Right ventricle myocardium superior (tissue), 1 donor: ENCODE results near the gene SIL1. TPM values are rescaled to one million over a fixed set of nuclear protein-coding genes. Genes with fewer than 3 reads are reported as not detected.

Experiments
- ATAC-seq: fragments of 200-7000 bp; cut with Tn5 transposase; one replicate; pipeline ENCODE4 v1.9.1; 2020; ENCODE audit warnings: mild to moderate bottlenecking; ENCODE audit not compliant: poor library complexity
- DNase-seq: peaks from one replicate; pipeline ENCODE4 v3.0.0-alpha.2; 2020
- intact Hi-C: fragments of 100-400 bp; cut with DNase I; formaldehyde crosslinking; loops from one replicate; pipeline ENCODE4 v1.11.2; 2022
- total RNA-seq: library from RNA; stranded (reverse); fragmentation: NEBNext Ultra II Directional; extraction: Animal tissue kit (Norgen Biotek cat#: 25700); gene quantifications from one replicate; pipeline ENCODE4 v1.2.1, GENCODE V29; 2021
- donor health status: DM: no; HTN: yes; CAD: no; lungs with severe emphysema.

SIL1 gene
- total RNA-seq, 1 donor from 2014 or later = 42.1 TPM

DNA sequence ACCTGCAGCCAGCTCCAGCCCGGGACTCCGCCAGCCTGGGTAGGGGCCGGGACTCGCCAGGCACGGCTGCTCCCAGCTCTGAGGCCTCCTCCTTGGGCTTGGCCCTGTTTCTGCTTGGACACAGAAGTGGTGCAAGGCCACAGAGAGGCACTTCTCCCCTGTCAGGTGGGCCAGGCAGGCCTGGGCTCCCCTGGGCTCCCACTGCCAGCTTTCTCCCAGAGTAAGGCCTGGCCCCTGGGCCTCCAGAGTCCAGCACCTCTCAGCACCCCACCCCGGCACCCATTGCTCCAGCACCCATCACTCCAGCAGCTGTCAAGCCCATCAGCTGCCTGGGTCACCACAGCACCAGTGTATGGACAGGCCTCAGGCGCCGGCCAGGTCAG, 251.9 kb downstream of the SIL1 start:
- intact Hi-C loops = no loop called here
- ATAC-seq (no peak), DNase-seq (no peak)

DNA sequence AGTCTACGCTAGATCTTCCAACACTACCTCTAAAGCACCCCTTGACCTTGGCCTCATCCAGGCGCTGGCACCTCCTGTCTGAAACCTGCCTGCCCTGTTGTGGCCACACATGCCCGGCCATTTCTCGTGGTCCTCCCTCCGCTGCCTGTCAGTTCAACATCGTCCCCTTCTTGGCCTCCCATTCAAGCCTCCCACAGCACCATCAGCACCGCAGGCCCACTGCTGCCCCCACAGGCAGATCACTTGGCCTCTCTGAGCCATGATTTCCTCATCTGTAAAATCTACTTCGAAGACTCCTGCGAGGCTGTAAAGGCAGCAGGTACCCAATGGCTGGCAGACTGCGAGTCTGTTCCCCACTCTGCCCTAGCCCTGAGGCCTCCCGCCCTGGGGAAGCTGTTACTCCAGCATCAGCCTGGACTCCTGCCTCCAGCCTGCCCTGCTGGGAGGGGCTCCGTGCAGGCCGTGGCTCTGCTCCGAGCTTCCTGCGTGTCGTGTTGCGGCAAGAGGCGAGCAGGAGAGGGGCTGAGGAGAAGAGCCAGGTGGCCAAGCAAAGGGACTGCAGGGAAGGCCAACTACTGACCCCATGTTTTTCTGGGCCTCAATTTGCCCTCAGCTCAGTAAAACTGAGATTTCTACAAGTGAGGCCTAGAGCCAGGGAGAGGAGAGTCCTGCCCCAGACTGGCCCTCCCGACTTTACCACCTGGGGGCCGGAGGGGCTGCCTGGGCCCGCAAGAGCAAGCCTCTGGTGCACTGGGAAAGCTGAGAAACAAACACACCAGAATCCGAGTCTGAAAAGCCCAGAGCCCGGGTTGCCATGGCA, 252.5 kb downstream of the SIL1 start:
- intact Hi-C loops = no loop called here
- ATAC-seq (no peak), DNase-seq (no peak)

DNA sequence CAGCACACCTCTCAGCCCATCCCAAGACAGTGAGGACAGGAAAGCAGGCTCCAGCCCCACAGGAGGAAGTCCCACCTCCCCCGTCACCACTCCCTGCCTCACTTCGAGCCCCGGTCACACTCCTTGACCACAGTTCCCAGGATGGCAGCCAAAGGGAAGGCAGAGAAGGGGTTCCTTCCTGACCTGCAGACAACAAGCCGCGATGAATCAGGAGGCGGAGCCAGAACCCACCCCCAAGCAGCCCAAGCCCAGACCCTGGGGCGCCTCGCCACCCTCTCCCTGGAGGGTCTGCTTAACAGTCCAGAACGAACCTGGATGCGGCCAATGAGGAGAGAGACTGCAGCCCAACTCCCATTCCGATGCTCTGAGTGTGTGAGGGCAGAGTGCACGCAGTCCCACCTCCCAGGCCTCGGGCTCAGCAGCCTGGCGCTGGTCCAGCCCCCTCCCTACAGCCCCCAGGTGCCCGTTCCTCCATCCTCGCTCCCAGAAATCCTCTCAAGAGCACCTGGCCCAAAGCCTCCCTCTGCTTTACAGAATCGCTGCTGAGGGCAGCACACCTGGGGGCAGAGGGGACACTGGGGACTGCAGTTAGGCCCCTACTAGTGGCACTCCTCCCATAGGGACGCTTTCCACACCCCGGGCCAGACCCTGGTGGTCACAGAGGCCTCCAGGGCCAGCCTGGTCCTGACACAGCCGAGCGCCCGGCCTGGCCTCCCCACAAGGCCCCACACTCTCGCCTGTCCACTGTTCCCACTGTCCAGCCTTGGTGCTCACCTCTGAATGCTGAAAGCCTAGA, 253.4 kb downstream of the SIL1 start:
- ATAC-seq (no peak), DNase-seq (no peak)
- intact Hi-C loops = no loop called here

DNA sequence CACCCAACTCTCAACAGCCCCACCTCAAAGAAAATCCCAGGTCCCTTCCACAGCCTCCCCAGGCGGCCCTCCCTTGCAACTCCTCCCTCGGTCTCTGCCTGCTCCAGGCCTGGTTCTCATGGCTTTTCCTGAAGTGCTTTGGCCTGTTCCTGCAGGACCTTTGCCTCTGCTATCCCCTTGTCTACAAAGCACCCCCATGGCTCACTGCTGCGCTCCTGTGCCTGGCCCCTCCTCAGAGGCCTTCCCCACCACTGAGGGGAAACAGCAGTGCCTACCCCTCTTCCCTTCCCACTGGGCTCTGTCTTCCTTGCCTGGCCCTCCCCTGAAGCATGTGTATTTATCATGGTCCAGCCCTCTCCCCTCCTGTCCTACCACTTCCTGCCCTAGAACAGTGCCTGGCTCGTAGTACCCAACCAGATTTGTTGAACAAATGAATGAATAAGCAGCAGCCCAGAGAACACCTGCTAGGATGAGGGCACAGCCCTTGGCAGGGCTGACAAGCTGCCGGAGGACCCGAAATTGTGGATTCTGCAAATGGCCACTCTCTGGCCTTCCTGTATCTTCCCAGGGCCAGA, 254.5 kb downstream of the SIL1 start:
- intact Hi-C loops = no loop called here
- ATAC-seq (no peak), DNase-seq (no peak)

DNA sequence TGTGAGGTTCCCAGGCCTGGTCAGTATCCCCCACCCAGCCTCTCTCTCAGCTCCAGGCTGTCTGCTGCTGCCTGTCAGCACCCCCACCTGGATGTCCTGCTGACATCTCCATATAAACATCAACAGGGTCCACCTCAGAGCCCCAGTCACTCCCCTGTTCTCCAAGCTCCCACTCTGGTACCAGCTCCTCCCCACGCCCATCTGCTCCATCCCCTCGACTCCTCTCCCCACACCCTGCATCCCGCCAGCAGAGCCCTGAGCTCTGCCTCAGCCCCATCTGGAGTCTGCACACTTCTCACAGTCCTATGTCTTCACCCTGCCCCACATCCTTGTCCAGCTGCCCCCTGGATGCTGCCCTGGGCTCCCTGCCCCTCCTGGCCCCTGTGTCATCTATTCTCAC, 255.3 kb downstream of the SIL1 start:
- DNase-seq (no peak), ATAC-seq (no peak)
- intact Hi-C loops = no loop called here

DNA sequence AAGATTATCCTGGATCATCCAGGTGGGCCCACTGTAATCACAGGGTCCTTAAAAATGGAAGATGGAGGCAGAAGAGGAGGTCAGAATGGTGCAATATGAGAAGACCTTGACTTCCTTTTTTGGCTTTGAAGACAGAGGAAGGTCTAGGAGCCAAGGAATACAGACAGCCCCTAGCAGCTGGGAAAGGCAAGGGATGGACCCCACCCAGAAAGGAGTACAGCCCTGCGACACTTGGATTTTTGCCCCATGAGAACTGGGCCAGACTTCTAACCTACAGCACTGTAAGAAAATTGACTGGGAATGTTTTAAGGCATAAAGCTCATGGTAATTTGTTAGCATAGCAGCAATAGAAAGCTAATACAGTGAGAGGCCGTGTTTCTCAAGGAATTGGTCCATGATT, 256.1 kb downstream of the SIL1 start:
- ATAC-seq = no peak
- DNase-seq = no peak
- intact Hi-C loops = no loop called here

DNA sequence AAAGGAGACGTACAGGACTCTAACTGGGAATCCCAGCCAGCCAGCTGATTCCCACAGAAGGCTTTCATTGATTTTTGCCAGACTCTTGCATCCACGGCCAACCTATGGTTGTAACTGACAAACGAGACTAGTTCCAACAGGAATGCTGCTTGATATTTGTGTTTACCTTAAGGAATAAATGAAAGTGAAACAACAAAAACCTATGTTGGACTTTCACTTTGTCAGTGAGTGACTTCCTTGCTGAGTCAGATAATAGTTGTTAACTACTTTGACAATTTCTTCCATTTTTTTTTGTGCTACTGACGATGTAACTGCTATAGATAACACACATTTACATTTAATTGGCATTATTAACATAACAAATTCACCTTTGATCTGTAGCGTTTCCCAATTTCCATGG, 259.6 kb downstream of the SIL1 start:
- intact Hi-C loops = no loop called here
- DNase-seq (no peak), ATAC-seq (no peak)

DNA sequence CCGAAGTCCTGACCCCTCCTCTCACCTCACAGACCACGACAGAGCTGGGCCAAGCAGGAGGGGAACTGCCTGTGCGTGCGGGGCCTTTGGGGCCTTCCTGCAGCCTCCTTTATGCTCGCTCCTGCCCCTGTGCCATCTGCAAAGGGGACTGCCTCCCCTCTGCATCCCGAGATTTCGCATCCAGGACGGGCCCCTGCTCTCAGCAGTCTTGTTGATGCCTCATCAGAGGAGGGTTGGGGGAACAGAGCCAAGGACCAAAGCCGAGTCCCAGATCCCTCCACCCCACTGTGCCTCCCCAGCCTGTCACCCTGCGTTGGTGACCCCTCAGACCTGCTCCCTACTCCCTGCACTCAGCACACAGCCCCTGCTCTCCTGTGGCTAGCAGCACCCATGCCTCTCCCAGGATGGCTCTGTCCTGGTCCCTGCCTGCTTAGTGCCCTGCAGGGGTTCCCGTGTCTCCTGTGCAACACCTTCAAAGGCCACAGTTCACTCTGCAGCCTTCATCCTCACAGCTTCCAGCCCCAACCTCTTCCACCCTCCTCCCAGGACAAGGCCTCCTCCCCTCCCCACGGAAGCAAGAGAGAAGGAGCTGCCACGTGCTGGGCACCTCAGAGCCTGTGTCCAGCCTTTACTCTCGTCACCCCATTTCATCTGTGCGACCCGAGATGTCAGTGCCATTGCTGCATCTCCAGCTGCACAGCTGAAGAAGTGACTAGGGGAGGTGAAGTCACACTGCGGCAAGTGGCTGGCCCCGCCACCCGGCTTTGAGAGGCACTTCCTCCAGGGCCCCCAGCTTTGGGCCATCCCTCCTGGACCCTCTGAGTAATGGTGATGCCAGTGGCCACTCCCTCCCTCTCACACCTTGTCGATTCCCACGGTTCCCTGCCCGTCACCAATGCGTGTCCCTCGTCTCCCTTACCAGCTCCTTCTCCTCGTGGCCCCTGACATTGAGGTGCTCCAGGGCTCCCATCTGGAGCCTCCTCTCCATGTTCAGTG, 260.5 kb downstream of the SIL1 start:
- intact Hi-C loops = no loop called here
- no peak for DNase-seq

DNA sequence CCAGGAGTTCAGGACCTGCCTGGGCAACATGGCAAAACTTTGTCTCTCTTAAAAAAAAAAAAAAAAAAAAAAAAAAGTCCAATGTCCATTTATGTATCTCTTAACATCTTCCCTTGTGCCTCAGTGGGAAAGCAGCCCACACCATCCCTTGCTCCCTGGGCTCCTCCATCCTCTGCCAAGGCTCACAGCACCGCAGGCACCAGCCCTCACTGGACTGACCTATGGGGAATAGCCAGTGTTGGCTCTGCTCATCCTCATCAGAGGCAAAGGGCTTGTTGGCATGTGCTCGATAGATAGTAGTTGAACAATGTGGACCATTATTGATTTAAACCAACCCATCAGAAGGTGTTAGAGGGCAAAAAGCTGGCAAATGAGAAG, 261.2 kb downstream of the SIL1 start:
- intact Hi-C loops = no loop called here
- no peak for DNase-seq
- peak; percentile 26 for ATAC-seq

More for the DNA sequence above, 260.5 kb downstream of the SIL1 start:
- ATAC-seq = peak; percentile 17

DNA sequence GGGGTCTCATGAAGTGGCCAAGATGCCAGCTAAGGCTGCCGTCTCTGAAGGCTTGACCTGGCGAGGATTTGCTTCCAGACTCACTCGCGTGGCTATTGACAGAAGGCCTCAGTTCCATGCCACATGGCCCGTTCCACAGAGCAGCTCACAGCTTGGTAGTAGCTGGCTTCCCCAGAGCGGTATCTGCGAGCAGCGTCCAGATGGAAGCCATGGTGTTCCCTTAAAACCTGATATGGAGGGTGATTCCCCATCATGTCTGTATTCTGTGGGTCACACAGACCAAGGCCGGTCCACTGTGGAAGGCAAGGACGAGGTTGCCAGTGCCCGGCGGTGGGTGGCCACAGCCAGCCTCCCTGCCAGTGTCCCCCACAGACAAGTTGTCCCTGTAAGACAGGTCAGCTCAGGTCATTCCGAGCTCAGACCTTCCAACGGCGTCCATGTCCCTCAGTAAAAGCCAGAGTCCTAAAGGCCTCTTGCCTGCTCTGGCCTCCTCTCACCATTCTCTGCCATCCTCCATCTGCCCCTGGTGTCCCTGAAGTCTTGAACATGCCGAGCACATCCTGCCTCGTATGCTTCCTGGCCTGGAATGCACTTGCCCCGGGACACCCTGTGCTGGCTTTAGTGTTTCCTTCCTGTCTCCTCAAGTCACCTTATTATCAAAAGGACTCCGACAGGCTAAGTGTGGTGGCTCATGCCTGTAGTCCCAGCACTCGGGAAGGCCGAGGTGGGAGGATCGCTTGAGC, 261.8 kb downstream of the SIL1 start:
- intact Hi-C loops = no loop called here
- ATAC-seq = peak; percentile 51
- no peak for DNase-seq

DNA sequence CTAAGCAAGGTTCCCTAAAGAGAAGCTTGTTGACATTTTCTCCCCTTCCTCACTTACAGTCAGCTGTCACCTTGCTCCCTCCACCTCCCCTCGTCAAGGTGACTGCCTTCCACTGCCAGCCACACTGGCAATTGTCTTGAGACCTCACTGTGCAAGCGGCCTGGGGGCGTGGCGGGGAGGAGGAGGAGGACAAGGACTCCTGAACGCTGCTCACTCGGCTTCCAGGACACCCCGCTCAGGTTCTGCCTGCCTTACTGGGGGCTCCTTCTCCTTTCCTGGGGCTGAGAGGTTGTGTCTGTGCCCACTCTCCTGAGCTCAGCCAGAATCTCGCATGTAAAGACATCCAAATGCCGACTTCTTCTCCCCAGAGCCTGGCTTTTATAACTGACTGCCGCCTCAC, 262.7 kb downstream of the SIL1 start:
- intact Hi-C loops = no loop called here
- DNase-seq (no peak), ATAC-seq (no peak)

DNA sequence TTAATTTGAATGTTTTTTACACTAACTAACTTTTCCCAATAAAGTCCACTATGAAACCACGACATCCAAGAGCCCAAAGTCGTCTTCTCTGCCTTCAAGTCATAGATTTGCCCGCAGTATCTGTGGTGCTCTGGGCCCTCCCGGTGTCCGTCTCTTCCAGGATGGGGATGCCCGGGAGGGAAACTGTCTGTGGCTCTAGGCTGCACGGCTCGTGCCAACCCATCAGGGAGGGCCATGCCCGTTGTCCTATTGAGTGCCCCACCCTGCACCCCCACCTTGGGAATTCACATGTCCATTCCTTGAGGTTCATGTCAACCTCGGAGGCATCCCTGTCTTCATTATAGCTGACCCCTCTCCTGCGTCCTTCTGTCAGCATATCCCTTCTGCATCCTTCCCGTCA, 263.2 kb downstream of the SIL1 start:
- intact Hi-C loops = no loop called here
- no peak for DNase-seq

DNA sequence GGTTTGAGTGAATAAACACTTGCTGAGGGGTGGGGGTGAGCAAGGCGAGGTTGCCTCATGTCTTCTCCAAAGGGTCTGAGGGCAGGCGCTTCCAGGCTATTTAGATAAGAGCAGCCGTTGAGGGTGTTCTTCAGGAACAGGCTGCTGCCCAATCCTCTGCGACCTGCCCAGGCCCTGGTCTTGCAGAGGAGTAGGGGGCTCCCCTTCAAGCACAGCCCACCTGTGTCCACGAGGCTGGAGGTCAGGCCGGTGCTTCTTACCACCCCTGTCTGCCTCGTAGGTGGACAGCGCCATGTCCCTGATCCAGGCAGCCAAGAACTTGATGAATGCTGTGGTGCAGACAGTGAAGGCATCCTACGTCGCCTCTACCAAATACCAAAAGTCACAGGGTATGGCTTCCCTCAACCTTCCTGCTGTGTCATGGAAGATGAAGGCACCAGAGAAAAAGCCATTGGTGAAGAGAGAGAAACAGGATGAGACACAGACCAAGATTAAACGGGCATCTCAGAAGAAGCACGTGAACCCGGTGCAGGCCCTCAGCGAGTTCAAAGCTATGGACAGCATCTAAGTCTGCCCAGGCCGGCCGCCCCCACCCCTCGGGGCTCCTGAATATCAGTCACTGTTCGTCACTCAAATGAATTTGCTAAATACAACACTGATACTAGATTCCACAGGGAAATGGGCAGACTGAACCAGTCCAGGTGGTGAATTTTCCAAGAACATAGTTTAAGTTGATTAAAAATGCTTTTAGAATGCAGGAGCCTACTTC, 264.5 kb downstream of the SIL1 start:
- no peak for ATAC-seq
- intact Hi-C loops = no loop called here
- DNase-seq = no peak

More for the DNA sequence above, 263.2 kb downstream of the SIL1 start:
- no peak for ATAC-seq

DNA sequence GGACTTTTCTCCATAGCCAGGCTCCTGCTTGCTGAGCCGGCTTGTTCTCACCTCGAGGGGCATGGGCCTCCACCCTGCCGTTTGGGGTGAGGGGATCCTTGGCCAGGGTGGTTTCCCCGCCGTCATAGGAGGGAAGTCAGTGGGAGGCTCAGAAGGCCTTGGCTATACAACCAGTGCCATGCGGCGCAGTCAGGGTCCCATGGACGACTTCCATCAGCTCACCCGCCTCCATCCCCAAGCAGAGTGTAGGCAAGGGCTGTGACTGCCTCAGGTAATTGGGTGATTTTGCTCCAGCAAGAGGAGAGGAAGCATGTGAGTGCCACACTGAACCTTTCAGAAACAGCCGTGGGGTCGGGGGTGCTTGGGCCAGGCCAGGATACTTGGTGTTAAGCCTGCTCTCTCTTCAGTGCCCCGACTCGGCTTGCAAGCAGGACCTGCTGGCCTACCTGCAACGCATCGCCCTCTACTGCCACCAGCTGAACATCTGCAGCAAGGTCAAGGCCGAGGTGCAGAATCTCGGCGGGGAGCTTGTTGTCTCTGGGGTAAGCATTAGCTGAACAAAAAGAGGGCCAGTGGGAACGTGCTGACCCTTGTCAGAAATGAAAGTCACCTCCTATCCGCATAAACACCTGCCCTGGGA, 265.9 kb downstream of the SIL1 start:
- DNase-seq = no peak
- no peak for ATAC-seq
- intact Hi-C loops = no loop called here

DNA sequence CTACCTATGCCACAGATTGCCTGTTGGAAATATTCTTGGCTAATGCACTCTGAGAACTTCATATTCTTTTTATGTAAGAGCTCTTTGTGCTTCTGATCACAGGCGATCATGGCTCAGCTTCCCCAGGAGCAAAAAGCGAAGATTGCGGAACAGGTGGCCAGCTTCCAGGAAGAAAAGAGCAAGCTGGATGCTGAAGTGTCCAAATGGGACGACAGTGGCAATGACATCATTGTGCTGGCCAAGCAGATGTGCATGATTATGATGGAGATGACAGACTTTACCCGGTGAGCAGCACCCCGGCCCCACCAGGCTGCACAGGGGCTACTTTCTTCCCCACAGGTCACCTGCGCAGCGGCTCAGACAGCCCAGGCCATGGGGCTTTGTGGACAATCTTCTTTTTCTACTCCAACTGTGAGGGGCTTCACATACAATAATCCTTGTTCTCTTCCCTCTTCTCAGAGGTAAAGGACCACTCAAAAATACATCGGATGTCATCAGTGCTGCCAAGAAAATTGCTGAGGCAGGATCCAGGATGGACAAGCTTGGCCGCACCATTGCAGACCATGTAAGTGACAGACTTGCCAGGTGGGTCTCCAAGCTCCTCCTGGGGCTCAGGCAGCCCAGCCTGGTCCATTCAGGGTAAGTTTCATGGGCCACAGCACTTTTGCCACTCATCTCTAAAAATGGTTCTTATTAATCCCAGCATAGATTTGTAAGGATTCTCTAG, 267.6 kb downstream of the SIL1 start:
- ATAC-seq = no peak
- intact Hi-C loops = no loop called here
- no peak for DNase-seq

DNA sequence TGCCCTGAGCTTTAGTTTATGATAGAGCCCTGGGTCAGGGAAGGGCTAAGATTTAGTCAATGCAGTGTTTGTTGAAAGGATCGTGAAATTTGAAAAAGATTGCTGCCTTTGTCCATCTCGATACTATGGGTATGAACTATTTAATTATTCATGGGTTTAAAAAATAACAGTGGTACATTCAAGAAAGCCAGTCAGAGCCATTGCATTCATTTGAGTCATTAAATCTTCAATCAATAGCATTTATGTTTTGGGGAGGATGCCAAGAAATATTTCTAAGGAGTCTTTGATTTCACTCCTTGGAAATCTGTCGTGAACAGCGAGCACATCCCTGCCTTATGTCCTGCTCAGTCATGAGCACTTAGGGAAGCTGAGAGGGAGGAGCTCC, 268.6 kb downstream of the SIL1 start:
- ATAC-seq (no peak), DNase-seq (no peak)
- intact Hi-C loops = no loop called here
